ENCODE data around the gene EIF2B1. TPM values are rescaled to one million over a fixed set of nuclear protein-coding genes. Genes with fewer than 3 reads are reported as not detected.

Gene EIF2B1
- total RNA-seq, 4 donors from 2014 or later, result 162 to 221 (median 181) TPM

- Histone ChIP-seq H3K9me3 (no peaks in the 10 kb centered on the region), H3K27ac (no peak overlapping the region), H3K4me1 (peaks cover 0 to 51% (median 14%) of the 10 kb centered on the region in 4 donors), H3K4me3 (no peak overlapping the region), H3K27me3 (no peaks in the 10 kb centered on the region), H3K36me3 (peaks cover 0 to 41% (median 3%) of the 10 kb centered on the region in 3 donors)
- no peak for DNase-seq (ENCODE audit: low spot score in 2 of 2)
- 96 to 98% methylated on average over 1 of the region's 1 CpG for WGBS, 2 donors
- no peak for TF ChIP-seq POLR2A (IDR thresholded peaks at IDR 0.05)
- TF ChIP-seq CTCF (IDR thresholded peaks at IDR 0.05), result no peak
- TF ChIP-seq EP300 (IDR thresholded peaks at IDR 0.05), result no peak
Measured at GRCh38 chr12:123599310-123599709, 34.2 kb downstream of the EIF2B1 start.

- WGBS, 2 donors, result 76 to 81% methylated on average over 3 of the region's 3 CpGs
- peaks cover 0 to 49% (median 3%) of the 10 kb centered on the region in 3 donors for H3K36me3 ChIP-seq
Measured at GRCh38 chr12:123598522-123598921, 35.0 kb downstream of the EIF2B1 start.

GRCh38 chr12:123597100-123597499 is 36.4 kb downstream of the EIF2B1 start:
- peaks cover 0 to 33% (median 7%) of the 10 kb centered on the region in 4 donors for H3K4me1 ChIP-seq
- no peaks in the 10 kb centered on the region for H3K9me3 ChIP-seq
- no peak overlapping the region for H3K4me3 ChIP-seq
- DNase-seq (ENCODE audit: low spot score in 2 of 2), result no peak
- H3K27ac ChIP-seq, result no peak overlapping the region
- H3K36me3 ChIP-seq, result peaks cover 3 to 64% (median 7%) of the 10 kb centered on the region in 3 donors
- 49 to 55% methylated on average over 3 of the region's 3 CpGs for WGBS, 2 donors
- no peak for TF ChIP-seq POLR2A (IDR thresholded peaks at IDR 0.05)
- no peak for TF ChIP-seq EP300 (IDR thresholded peaks at IDR 0.05)
- TF ChIP-seq CTCF (IDR thresholded peaks at IDR 0.05), result no peak
- H3K27me3 ChIP-seq, result no peaks in the 10 kb centered on the region

More at GRCh38 chr12:123598522-123598921, 35.0 kb downstream of the EIF2B1 start:
- Histone ChIP-seq H3K27me3 (no peaks in the 10 kb centered on the region), H3K9me3 (no peaks in the 10 kb centered on the region), H3K27ac (no peak overlapping the region), H3K4me1 (peaks cover 0 to 43% (median 14%) of the 10 kb centered on the region in 4 donors), H3K4me3 (no peak overlapping the region)
- no peak for TF ChIP-seq EP300 (IDR thresholded peaks at IDR 0.05)
- TF ChIP-seq CTCF (IDR thresholded peaks at IDR 0.05), result no peak
- TF ChIP-seq POLR2A (IDR thresholded peaks at IDR 0.05), result no peak
- no peak for DNase-seq (ENCODE audit: low spot score in 2 of 2)

- H3K27me3 ChIP-seq, result no peaks in the 10 kb centered on the region
- TF ChIP-seq CTCF (IDR thresholded peaks at IDR 0.05) (no peak), POLR2A (IDR thresholded peaks at IDR 0.05) (no peak), EP300 (IDR thresholded peaks at IDR 0.05) (no peak)
- no peaks in the 10 kb centered on the region for H3K9me3 ChIP-seq
- peaks cover 3 to 77% (median 7%) of the 10 kb centered on the region in 3 donors for H3K36me3 ChIP-seq
- H3K4me3 ChIP-seq, result no peak overlapping the region
- no peak for DNase-seq (ENCODE audit: low spot score in 2 of 2)
- no peak overlapping the region for H3K27ac ChIP-seq
- peaks cover 0 to 40% (median 3%) of the 10 kb centered on the region in 4 donors for H3K4me1 ChIP-seq
Measured at GRCh38 chr12:123595729-123596128, 37.8 kb downstream of the EIF2B1 start.

GRCh38 chr12:123591702-123592481 is 41.6 kb downstream of the EIF2B1 start:
- H3K4me1 ChIP-seq, result peaks cover 0 to 59% (median 18%) of the 10 kb centered on the region in 4 donors
- no peak overlapping the region for H3K4me3 ChIP-seq
- peaks cover 3 to 94% (median 15%) of the 10 kb centered on the region in 3 donors for H3K36me3 ChIP-seq
- no peak for DNase-seq (ENCODE audit: low spot score in 2 of 2)
- WGBS, 2 donors, result 76 to 78% methylated on average over 8 of the region's 8 CpGs
- TF ChIP-seq EP300 (IDR thresholded peaks at IDR 0.05) (no peak), POLR2A (IDR thresholded peaks at IDR 0.05) (no peak), CTCF (IDR thresholded peaks at IDR 0.05) (no peak)
- no peaks in the 10 kb centered on the region for H3K27me3 ChIP-seq
- no peak overlapping the region for H3K27ac ChIP-seq
- no peaks in the 10 kb centered on the region for H3K9me3 ChIP-seq
